Measurements from ENCODE around the gene NFIA.

DNA sequence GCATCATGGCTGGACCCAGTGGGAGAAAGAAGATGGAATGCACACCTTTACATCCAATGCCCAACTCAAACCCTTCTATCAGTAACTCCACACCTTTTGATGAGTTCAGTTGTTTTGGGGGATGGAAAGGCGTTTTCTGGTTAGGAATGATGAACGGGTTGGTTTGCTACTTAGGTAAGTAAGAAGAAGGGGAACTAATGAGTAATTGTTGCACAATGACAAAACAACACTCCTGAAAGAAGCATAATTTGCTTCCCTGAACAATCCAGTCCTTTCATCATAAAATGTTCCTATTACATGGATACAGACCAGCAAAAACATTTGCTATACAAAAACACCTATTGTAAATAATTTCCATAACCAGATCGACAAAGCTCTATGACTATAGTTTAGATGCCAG is 35.9 kb upstream of the NFIA start:
- no peak for TF ChIP-seq CTCF (conservative IDR thresholded peaks at IDR 0.05 in 1 of 2, IDR thresholded peaks at IDR 0.05 in 1 of 2; ENCODE audit: extremely low read depth in 1 of 2, insufficient read depth in 1 of 2, low read depth in 1 of 2, low read length in 2 of 2)
- TF ChIP-seq EZH2 (IDR thresholded peaks at IDR 0.05; ENCODE audit: borderline replicate concordance, low read length) = no peak
